Measurements from ENCODE around the gene UAP1.

Gene UAP1

GRCh38 chr1:162561616-162562469, at the start of gene UAP1:
Gene UAP1 (plus strand): TSS chr1:162561722. CDS start chr1:162566069, 4,347 bp downstream.
- DNase-seq: peak; percentile 41

- no peak for DNase-seq
Measured at GRCh38 chr1:162527314-162527713, 34.2 kb upstream of the UAP1 start.

GRCh38 chr1:162530307-162530987, 31.1 kb upstream of the UAP1 start:
- no peak for DNase-seq

- DNase-seq: no peak
Measured at GRCh38 chr1:162530988-162531319, 30.6 kb upstream of the UAP1 start.

GRCh38 chr1:162535501-162535900, 26.0 kb upstream of the UAP1 start:
- no peak for DNase-seq

- no peak for DNase-seq
Measured at GRCh38 chr1:162536511-162536910, 25.0 kb upstream of the UAP1 start.

GRCh38 chr1:162537216-162537615, 24.3 kb upstream of the UAP1 start:
- no peak for DNase-seq

- no peak for DNase-seq
Measured at GRCh38 chr1:162538815-162539431, 22.6 kb upstream of the UAP1 start.

GRCh38 chr1:162541619-162542141, 19.8 kb upstream of the UAP1 start:
- no peak for DNase-seq

- DNase-seq: no peak
Measured at GRCh38 chr1:162543228-162543627, 18.3 kb upstream of the UAP1 start.

GRCh38 chr1:162548170-162548569, 13.4 kb upstream of the UAP1 start:
- no peak for DNase-seq

GRCh38 chr1:162549001-162549400, 12.5 kb upstream of the UAP1 start:
- no peak for DNase-seq

- DNase-seq: no peak
Measured at GRCh38 chr1:162550925-162551324, 10.6 kb upstream of the UAP1 start.

- no peak for DNase-seq
Measured at GRCh38 chr1:162551969-162552683, 9.4 kb upstream of the UAP1 start.

- no peak for DNase-seq
Measured at GRCh38 chr1:162552684-162553252, 8.8 kb upstream of the UAP1 start.

- no peak for DNase-seq
Measured at GRCh38 chr1:162554258-162554657, 7.3 kb upstream of the UAP1 start.

GRCh38 chr1:162557536-162557935, 4.0 kb upstream of the UAP1 start:
- no peak for DNase-seq

GRCh38 chr1:162560303-162561036, 1.1 kb upstream of the UAP1 start:
- DNase-seq: no peak

- DNase-seq: peak; percentile 99
Measured at GRCh38 chr1:162561037-162561615, 396 bp upstream of the UAP1 start.

GRCh38 chr1:162562470-162562828, 927 bp downstream of the UAP1 start:
- DNase-seq: no peak

- no peak for DNase-seq
Measured at GRCh38 chr1:162564762-162565218, 3.3 kb downstream of the UAP1 start.

GRCh38 chr1:162565460-162565859, 3.9 kb downstream of the UAP1 start:
- DNase-seq: no peak

All from activated CD8-positive, alpha-beta memory T cell treated with anti-CD3 and anti-CD28 coated beads, Interleukin-2, amount 50 U/mL, for 4 hours (primary cell).